H9 (cell line): ENCODE data around the gene ZFP92. TPM values are rescaled to one million over a fixed set of nuclear protein-coding genes. Genes with fewer than 3 reads are reported as not detected.

Experiments used
- DNase-seq: peaks from one replicate; pipeline ENCODE4 v3.0.0-alpha.2; 2017
- H2AFZ ChIP-seq: one replicate; pipeline ENCODE4 v1.6.1; 2013; ENCODE audit warnings: mild to moderate bottlenecking, low read length, control low read depth, moderate library complexity
- H2AK5ac ChIP-seq: 2 replicates; pipeline ENCODE4 v1.6.1; 2013; ENCODE audit warnings: low read length, control low read depth, mixed read lengths; ENCODE audit not compliant: insufficient read length
- H2BK120ac ChIP-seq: one replicate; pipeline ENCODE4 v1.6.1; 2013; ENCODE audit warnings: low read depth, mild to moderate bottlenecking, low read length, control low read depth, inconsistent platforms; ENCODE audit not compliant: poor library complexity, severe bottlenecking
- H2BK12ac ChIP-seq: 2 replicates; pipeline ENCODE4 v1.6.1; 2013; ENCODE audit warnings: low read length, control low read depth, mixed read lengths, low read depth; ENCODE audit not compliant: insufficient read length
- H2BK15ac ChIP-seq: 2 replicates; pipeline ENCODE4 v1.6.1; 2013; ENCODE audit warnings: low read depth, low read length, control low read depth
- H2BK20ac ChIP-seq: one replicate; pipeline ENCODE4 v1.6.1; 2013; ENCODE audit warnings: low read depth, mild to moderate bottlenecking, low read length, control low read depth, inconsistent platforms; ENCODE audit not compliant: poor library complexity, severe bottlenecking
- H2BK5ac ChIP-seq: 2 replicates; pipeline ENCODE4 v1.6.1; 2013; ENCODE audit warnings: low read length, control low read depth, mixed read lengths; ENCODE audit not compliant: insufficient read length
- H3K14ac ChIP-seq: 2 replicates; pipeline ENCODE4 v1.6.1; 2013; ENCODE audit warnings: low read length, control low read depth; ENCODE audit not compliant: insufficient read depth
- H3K18ac ChIP-seq: 2 replicates; pipeline ENCODE4 v1.6.1; 2013; ENCODE audit warnings: low read depth, mild to moderate bottlenecking, mixed read lengths, low read length, control low read depth; ENCODE audit not compliant: insufficient read length
- H3K23ac ChIP-seq: 2 replicates; pipeline ENCODE4 v1.6.1; 2013; ENCODE audit warnings: low read length, control low read depth, mixed read lengths, low read depth; ENCODE audit not compliant: insufficient read length
- H3K23me2 ChIP-seq: 2 replicates; pipeline ENCODE4 v1.6.1; 2013; ENCODE audit warnings: low read depth, mild to moderate bottlenecking, mixed read lengths, low read length, control low read depth; ENCODE audit not compliant: insufficient read length, poor library complexity, severe bottlenecking
- H3K27ac ChIP-seq: 2 replicates; pipeline ENCODE4 v1.5.1; 2013; ENCODE audit warnings: low read length, control low read depth, mixed read lengths, low read depth; ENCODE audit not compliant: insufficient read length
- H3K27me3 ChIP-seq: 2 replicates; pipeline ENCODE4 v1.6.1; 2013; ENCODE audit warnings: low read length, control low read depth, inconsistent platforms; ENCODE audit not compliant: insufficient read depth
- H3K4ac ChIP-seq: 2 replicates; pipeline ENCODE4 v1.6.1; 2013; ENCODE audit warnings: low read depth, mild to moderate bottlenecking, control low read depth, inconsistent platforms, low read length, moderate library complexity
- H3K4me1 ChIP-seq: 2 replicates; pipeline ENCODE4 v1.6.1; 2013; ENCODE audit warnings: low read length, control low read depth, inconsistent platforms; ENCODE audit not compliant: insufficient read depth
- H3K4me2 ChIP-seq: 2 replicates; pipeline ENCODE4 v1.6.1; 2013; ENCODE audit warnings: low read length, control low read depth, mixed read lengths; ENCODE audit not compliant: insufficient read length, insufficient read depth
- H3K56ac ChIP-seq: 2 replicates; pipeline ENCODE4 v1.6.1; 2013; ENCODE audit warnings: low read depth, mild to moderate bottlenecking, mixed read lengths, low read length, control low read depth; ENCODE audit not compliant: insufficient read length
- H3K79me1 ChIP-seq: 2 replicates; pipeline ENCODE4 v1.6.1; 2013; ENCODE audit warnings: low read depth, mild to moderate bottlenecking, moderate library complexity, low read length, control low read depth, inconsistent platforms; ENCODE audit not compliant: insufficient read depth, poor library complexity, severe bottlenecking
- H3K79me2 ChIP-seq: 2 replicates; pipeline ENCODE4 v1.6.1; 2013; ENCODE audit warnings: low read length, control low read depth, inconsistent platforms; ENCODE audit not compliant: insufficient read depth
- H3K9ac ChIP-seq: 2 replicates; pipeline ENCODE4 v1.6.1; 2013; ENCODE audit warnings: low read length, control low read depth, mixed read lengths; ENCODE audit not compliant: insufficient read length; ENCODE audit errors: extremely low read depth
- H3K9me3 ChIP-seq: one replicate; pipeline ENCODE4 v1.6.1; 2013; ENCODE audit warnings: low read depth, low read length, inconsistent platforms; ENCODE audit not compliant: control insufficient read depth
- H3T11ph ChIP-seq: one replicate; pipeline ENCODE4 v1.6.1; 2013; ENCODE audit warnings: mild to moderate bottlenecking, low read length, control low read depth, inconsistent platforms
- H4K20me1 ChIP-seq: one replicate; pipeline ENCODE4 v1.6.1; 2013; ENCODE audit not compliant: control insufficient read depth, insufficient read length, insufficient read depth
- H4K5ac ChIP-seq: 2 replicates; pipeline ENCODE4 v1.6.1; 2013; ENCODE audit warnings: low read depth, mild to moderate bottlenecking, mixed read lengths, low read length, control low read depth; ENCODE audit not compliant: insufficient read length
- H4K8ac ChIP-seq: replicated peaks from 2 replicates; pipeline ENCODE4 v1.6.1; 2013; ENCODE audit warnings: low read length, control low read depth, mixed read lengths, low read depth; ENCODE audit not compliant: insufficient read length
- H4K91ac ChIP-seq: 2 replicates; pipeline ENCODE4 v1.6.1; 2013; ENCODE audit warnings: low read depth, mild to moderate bottlenecking, moderate library complexity, mixed read lengths, low read length, control low read depth; ENCODE audit not compliant: insufficient read length
- H3K27ac Mint-ChIP-seq, 3 experiments: 2 replicates in 2 of 3; 3 replicates in 1 of 3; pipeline ENCODE4 v1.8.0; 2020 to 2021; ENCODE audit warnings: mixed read lengths in 3 of 3, mild to moderate bottlenecking in 1 of 3, moderate library complexity in 1 of 3
- H3K27me3 Mint-ChIP-seq: 2 replicates; pipeline ENCODE4 v1.8.0; 2021; ENCODE audit warnings: low read depth, mild to moderate bottlenecking, moderate library complexity, mixed read lengths
- H3K36me3 Mint-ChIP-seq, 3 experiments: 2 replicates in 2 of 3; 3 replicates in 1 of 3; pipeline ENCODE4 v1.8.0; 2020 to 2021; ENCODE audit warnings: low read depth in 3 of 3, mixed read lengths in 3 of 3; ENCODE audit not compliant: insufficient read depth in 1 of 3
- H3K4me1 Mint-ChIP-seq, 2 experiments: 2 replicates each; pipeline ENCODE4 v1.8.0; 2020; ENCODE audit warnings: mixed read lengths in 2 of 2
- H3K4me3 Mint-ChIP-seq, 2 experiments: 2 replicates in 1 of 2; 3 replicates in 1 of 2; pipeline ENCODE4 v1.8.0; 2020 to 2021; ENCODE audit warnings: mild to moderate bottlenecking in 2 of 2, mixed read lengths in 2 of 2, moderate library complexity in 1 of 2
- H3K9me3 Mint-ChIP-seq, 2 experiments: 2 replicates in 1 of 2; 3 replicates in 1 of 2; pipeline ENCODE4 v1.8.0; 2020; ENCODE audit warnings: mild to moderate bottlenecking in 2 of 2, mixed read lengths in 2 of 2, moderate library complexity in 1 of 2
- WGBS: extraction: QIAGEN DNeasy Blood & Tissue Kit; methylation state at CpG from one replicate; pipeline ENCODE4 v1.1.7; 2013; ENCODE audit warnings: missing lambda C conversion rate, low lambda C conversion rate, mixed read lengths; ENCODE audit not compliant: insufficient read length; ENCODE audit errors: extremely low coverage; 5-methylcytosine and 5-hydroxymethylcytosine counted together
- total RNA-seq: library from RNA; stranded (reverse); gene quantifications from 2 replicates; pipeline ENCODE4 v1.2.1, GENCODE V29; 2021
- TF ChIP-seq, protein P1 (sequence below): fragments of 200-600 bp; sonication (generic); conservative IDR thresholded peaks from 3 replicates; pipeline ENCODE4 v1.8.0; 2021; ENCODE audit warnings: antibody characterized with exemption, mild to moderate bottlenecking

Gene ZFP92
- total RNA-seq, 1 experiment from 2014 or later, result 0.68 TPM

GRCh38 chrX:153441296-153441695, 30.0 kb downstream of the ZFP92 start:
- H3K9me3 Mint-ChIP-seq, result peaks cover 53 to 73% of the 10 kb centered on the region in 2 experiments

More at GRCh38 chrX:153441296-153441695, 30.0 kb downstream of the ZFP92 start:
- no peak overlapping the region for H2BK5ac ChIP-seq
- no peaks in the 10 kb centered on the region for H3K27me3 ChIP-seq
- no peak overlapping the region for H2AFZ ChIP-seq
- TF ChIP-seq, protein P1, sequence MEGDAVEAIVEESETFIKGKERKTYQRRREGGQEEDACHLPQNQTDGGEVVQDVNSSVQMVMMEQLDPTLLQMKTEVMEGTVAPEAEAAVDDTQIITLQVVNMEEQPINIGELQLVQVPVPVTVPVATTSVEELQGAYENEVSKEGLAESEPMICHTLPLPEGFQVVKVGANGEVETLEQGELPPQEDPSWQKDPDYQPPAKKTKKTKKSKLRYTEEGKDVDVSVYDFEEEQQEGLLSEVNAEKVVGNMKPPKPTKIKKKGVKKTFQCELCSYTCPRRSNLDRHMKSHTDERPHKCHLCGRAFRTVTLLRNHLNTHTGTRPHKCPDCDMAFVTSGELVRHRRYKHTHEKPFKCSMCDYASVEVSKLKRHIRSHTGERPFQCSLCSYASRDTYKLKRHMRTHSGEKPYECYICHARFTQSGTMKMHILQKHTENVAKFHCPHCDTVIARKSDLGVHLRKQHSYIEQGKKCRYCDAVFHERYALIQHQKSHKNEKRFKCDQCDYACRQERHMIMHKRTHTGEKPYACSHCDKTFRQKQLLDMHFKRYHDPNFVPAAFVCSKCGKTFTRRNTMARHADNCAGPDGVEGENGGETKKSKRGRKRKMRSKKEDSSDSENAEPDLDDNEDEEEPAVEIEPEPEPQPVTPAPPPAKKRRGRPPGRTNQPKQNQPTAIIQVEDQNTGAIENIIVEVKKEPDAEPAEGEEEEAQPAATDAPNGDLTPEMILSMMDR, result no peak
- no peak overlapping the region for H3K4ac ChIP-seq
- H3K9ac ChIP-seq, result no peak overlapping the region
- no peak overlapping the region for H3K18ac ChIP-seq
- peaks cover 11% of the 10 kb centered on the region for H3K9me3 ChIP-seq
- no peak overlapping the region for H2BK20ac ChIP-seq
- no peak overlapping the region for H3T11ph ChIP-seq
- H4K20me1 ChIP-seq, result no peaks in the 10 kb centered on the region
- no peak overlapping the region for H3K4me2 ChIP-seq
- H3K56ac ChIP-seq, result no peak overlapping the region
- no peak overlapping the region for H4K8ac ChIP-seq
- H4K91ac ChIP-seq, result no peak overlapping the region
- DNase-seq, result no peak
- no peak overlapping the region for H3K27ac ChIP-seq
- no peak overlapping the region for H3K27ac Mint-ChIP-seq
- no peak overlapping the region for H3K23ac ChIP-seq
- H3K36me3 Mint-ChIP-seq, result no peaks in the 10 kb centered on the region; a peak in 1 of 7 replicates
- H3K79me1 ChIP-seq, result no peaks in the 10 kb centered on the region
- no peaks in the 10 kb centered on the region for H3K4me1 Mint-ChIP-seq
- H2BK15ac ChIP-seq, result no peak overlapping the region
- no peak overlapping the region for H4K5ac ChIP-seq
- H3K27me3 Mint-ChIP-seq, result peaks cover 7% of the 10 kb centered on the region; the same call in 1 of the 2 replicates
- H3K79me2 ChIP-seq, result no peaks in the 10 kb centered on the region
- no peak overlapping the region for H3K14ac ChIP-seq
- no CpG with 5 or more reads among the region's 7 CpGs for WGBS
- H2AK5ac ChIP-seq, result no peak overlapping the region
- H3K4me1 ChIP-seq, result no peaks in the 10 kb centered on the region
- H2BK12ac ChIP-seq, result no peak overlapping the region
- no peaks in the 10 kb centered on the region for H3K23me2 ChIP-seq
- H3K4me3 Mint-ChIP-seq, result no peak overlapping the region
- no peak overlapping the region for H2BK120ac ChIP-seq
